VCaP (cell line): ENCODE measurements around the gene TEX12.

Experiments
- H3K27ac ChIP-seq: fragments of 450-650 bp; 2 replicates; pipeline ENCODE4 v1.5.1; 2017
- TF ChIP-seq, protein P1 (sequence below): fragments of 450-650 bp; conservative IDR thresholded peaks from 2 replicates; pipeline ENCODE4 v1.5.1; 2017; ENCODE audit warnings: mild to moderate bottlenecking, moderate library complexity

Gene TEX12

DNA sequence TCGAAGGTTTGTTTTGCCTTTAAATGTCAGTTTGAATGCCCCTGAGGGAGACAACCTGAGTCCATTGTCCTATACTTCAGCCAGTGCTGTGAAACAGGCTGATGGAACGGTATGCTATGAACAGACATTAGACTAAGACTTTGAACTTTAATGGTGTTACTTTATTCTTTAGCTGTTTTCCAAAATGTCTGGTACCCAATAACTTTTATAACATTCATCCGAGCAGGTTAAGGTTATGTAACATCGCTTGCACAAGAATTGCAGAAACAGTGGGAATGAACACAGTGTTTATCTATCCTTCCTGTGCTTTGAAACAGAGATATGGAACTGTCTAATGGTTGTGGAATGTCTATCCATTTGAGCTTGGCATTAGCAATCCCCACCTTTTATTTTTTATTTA, 46.6 kb downstream of the TEX12 start:
- H3K27ac ChIP-seq, result no peak overlapping the region
- TF ChIP-seq, protein P1, sequence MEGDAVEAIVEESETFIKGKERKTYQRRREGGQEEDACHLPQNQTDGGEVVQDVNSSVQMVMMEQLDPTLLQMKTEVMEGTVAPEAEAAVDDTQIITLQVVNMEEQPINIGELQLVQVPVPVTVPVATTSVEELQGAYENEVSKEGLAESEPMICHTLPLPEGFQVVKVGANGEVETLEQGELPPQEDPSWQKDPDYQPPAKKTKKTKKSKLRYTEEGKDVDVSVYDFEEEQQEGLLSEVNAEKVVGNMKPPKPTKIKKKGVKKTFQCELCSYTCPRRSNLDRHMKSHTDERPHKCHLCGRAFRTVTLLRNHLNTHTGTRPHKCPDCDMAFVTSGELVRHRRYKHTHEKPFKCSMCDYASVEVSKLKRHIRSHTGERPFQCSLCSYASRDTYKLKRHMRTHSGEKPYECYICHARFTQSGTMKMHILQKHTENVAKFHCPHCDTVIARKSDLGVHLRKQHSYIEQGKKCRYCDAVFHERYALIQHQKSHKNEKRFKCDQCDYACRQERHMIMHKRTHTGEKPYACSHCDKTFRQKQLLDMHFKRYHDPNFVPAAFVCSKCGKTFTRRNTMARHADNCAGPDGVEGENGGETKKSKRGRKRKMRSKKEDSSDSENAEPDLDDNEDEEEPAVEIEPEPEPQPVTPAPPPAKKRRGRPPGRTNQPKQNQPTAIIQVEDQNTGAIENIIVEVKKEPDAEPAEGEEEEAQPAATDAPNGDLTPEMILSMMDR, result no peak

DNA sequence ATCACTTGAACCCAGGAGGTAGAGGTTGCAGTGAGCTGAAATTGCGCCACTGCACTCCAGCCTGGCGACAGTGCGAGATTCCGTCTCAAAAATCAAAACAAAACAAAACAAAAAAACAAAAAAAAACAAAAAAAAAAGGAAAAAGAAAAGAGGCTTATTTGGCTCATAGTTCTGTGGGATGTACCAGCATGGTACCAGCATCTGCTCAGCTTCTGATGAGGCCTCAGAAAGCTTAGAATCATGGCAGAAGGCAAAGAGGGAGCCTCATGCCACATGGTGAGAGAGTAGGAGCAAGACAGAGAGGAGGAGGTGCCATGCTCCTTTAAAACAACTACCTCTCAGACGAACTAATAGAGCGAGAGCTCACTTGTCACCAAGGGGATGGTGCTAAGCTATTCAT, 48.4 kb downstream of the TEX12 start:
- TF ChIP-seq, protein P1, result no peak
- H3K27ac ChIP-seq, result no peak overlapping the region

DNA sequence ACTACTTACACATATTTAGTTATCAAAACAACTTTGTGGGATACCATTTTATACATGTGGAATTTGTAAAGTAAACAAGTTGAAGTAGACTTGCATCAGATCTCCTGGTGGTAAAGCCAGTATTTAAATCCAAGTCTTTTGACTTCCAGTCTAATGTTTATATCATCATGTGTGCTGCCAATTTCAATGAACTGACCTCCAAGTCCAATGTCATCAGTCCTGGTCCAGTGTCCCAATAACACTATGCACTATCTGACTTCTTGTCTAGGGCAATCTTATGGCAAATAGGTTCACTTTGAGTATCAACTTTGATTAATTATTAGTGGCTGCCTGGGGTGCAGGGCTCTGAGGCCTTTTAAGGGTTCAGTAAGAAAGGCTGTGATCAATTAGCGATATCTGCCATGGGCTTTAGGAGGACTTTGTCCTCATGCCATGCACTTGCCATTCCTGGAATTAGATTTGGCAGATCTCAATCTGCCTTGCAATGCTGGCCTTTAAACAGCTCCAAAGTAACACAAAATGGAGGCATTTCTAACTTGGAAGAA, 49.5 kb downstream of the TEX12 start:
- TF ChIP-seq, protein P1, result no peak
- H3K27ac ChIP-seq, result no peak overlapping the region

DNA sequence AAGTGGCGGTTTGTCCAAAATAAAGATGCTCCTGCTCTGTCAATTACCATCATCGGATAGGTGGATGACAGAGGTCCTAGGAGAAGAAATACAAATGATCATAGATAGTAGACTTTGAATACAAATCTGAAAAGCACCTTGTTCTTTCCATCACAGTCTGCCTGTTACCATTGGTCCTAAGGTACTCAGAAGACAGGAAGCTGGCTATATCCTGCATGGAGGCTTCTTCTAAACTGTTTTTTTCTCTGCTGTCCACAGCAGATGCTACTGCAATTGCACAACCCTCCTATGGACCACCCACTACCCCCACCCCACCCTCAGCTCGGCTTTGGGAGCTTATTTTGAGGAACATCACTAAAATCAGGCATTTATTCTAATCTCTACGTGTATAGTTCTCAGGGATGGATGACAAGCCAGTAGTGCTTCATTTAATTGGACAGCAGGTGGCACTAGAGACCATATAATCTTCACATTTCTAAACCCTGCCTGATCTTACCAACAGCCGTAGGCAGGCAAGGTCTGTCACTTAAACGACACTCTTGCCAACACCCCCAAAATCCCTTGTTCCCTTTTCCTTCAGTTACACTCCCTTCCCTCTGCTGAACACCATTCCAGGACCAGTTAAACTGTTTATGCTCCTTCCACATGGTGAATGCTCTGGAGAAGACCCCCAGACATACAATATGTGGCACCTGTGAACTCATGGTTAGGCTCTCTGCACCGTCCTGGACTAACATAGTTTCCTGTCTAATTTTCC, 52.5 kb downstream of the TEX12 start:
- TF ChIP-seq, protein P1, result peak; percentile 84
- no peak overlapping the region; the same call in 1 of the 2 replicates for H3K27ac ChIP-seq

DNA sequence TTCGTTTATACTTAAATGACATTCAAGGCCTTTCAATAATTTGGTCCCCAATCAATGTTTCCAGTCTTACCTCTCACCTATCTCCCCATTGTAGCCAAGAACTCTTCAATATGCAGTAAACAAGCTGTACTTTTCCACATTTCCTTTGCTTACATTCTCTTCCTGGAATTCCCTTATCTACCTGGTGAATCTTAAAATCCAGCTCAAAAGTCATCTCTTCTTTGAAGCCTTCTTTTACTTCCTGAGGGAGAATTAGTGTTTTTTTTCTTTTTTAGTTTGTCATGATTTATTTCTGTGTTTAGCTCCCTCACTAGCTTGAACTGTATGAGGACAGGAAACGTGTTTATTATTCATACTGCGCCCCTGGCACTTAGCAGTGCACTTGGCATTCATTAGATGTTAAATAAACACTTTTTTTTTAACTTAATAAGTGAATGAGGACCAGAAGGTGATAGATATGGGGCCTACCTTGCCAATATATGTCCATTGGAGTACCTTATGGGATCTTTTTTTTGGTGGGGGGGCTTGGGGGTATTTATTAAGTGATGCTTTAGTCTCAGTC, 54.2 kb downstream of the TEX12 start:
- TF ChIP-seq, protein P1, result no peak
- H3K27ac ChIP-seq, result peak overlapping the region; percentile 56
